ENCODE results near the gene SKAP1.
A peak's percentile ranks its signal among the peaks of the same experiment; 100 is the strongest.
"Not testable (repeated sequence)": the region's sequence is repeated elsewhere in the genome, so short reads cannot be mapped to it uniquely, and the experiment has no call there.

SKAP1 gene

DNA sequence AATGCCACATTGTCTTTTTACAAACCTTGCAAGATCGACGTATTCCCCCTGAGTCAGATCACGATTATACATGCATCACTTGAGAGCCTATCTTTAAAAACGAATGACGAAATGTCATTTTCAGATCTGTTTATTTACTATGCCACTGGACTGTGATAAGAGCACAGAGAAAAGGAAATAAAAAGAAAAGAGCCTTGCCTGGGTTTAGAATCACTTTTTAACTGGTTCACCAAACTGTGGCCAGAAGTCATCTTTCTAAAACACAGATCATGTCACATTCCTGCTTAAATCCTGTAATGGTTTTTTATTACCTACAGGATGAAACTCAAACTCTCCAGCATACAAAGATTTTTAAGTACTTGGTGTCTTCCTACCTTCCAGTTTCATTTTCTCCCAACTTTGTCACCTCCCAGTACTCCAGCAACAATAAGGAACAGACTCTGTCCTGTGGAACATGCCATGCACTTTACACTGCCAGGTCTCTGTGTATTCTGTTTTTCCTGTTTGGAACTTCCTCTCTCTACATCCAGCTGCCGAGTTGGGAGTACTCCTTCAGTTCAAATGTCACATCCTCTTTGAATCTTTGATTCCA is 231.0 kb downstream of the SKAP1 start:
- DNase-seq = peak in 1 of 2 experiments; percentile 36

DNA sequence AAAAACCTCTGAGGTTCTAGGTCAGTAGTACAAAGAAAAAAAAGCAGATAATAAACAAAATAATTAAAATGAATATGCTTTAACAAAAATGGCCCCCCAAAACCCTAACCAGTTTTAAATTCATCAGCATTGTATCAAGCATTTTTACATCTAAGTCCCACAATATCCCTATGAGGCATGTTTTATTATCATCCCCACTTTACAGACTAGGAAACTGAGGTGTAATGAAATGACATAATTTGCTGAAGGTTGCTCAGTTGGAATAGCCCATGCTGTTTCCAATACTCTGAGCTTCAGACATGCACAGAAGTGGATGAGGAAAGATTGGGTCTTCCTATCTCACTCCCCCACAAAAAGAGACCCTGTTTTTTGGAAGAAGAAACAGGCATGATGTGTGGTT is 234.1 kb downstream of the SKAP1 start:
- no peak for DNase-seq

DNA sequence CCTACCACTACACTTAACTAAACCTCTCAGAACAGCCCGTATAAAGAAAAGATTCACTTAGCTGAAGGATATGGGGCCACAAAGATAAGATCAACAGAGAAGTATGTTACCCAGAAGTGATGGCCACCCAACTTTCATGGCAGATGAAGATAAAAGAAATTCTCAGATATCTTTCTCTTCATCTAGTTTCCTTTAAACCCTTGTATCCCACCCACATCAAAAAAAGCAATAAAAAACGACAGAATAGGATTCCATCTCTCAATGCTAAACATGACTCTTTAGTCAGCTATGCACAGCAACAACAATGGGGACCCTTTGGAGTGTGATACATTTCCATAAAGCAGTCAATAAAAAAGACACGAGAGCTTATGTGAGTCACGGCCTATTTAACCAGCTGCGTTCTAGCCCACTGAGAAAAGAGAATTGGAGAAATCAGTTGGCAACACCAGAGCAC is 235.9 kb downstream of the SKAP1 start:
- peak in 1 of 2 experiments; percentile 67 for DNase-seq

DNA sequence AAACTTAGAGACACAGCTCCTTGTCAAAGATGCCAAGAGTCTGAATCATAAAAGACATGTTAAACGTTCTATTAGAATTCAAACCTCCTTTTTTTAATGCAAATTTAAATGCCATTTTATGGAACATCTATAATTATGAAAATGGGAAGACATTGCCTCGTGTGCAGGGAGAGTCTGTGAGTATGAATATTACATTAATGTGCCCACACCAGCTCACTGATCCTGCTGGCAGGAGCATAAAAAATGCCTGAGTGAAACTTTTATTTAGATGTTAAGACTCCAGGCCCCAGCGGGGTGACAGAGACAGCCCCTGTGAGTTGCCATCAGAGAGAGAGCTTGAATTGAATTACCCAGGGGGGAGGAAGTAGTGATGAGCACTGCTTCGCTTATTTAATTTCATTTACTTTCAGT is 237.7 kb downstream of the SKAP1 start:
- DNase-seq = no peak

DNA sequence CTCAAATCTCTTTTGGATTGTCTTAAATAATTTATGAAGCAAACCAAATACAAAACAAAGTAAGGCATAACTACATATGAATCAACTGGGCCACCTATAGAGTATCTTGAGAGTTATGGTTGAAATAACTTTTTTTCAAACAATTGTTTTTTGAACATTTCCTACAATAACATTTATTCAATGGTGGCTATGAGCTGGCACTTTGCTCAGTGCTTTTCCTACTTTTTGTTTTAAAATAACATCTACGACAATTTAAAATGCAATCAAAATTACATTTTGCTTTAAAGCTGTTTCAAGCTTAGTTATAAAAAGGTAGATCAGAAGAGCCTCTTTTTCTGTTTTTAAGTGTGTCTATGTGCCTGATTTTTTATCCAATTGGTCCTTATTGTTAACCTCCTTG is 238.7 kb downstream of the SKAP1 start:
- DNase-seq = no peak

DNA sequence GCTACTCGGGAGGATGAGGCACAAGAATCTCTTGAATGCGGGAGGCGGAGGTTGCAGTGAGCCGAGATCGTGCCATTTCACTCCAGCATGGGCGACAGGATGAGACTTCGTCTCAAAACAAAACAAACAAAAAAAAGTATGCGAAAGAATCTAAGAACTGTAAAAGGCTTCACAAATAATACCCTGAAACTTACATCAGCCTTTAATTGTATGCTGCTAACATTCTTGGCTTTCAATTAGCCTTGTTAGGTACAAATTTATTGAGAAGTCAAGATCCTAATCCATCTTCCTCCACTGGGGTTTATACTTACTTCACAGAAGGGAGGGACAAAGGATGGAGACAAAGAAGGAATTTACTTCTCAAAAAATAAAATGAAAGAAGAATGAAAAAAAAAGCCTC is 239.1 kb downstream of the SKAP1 start:
- DNase-seq = no peak

DNA sequence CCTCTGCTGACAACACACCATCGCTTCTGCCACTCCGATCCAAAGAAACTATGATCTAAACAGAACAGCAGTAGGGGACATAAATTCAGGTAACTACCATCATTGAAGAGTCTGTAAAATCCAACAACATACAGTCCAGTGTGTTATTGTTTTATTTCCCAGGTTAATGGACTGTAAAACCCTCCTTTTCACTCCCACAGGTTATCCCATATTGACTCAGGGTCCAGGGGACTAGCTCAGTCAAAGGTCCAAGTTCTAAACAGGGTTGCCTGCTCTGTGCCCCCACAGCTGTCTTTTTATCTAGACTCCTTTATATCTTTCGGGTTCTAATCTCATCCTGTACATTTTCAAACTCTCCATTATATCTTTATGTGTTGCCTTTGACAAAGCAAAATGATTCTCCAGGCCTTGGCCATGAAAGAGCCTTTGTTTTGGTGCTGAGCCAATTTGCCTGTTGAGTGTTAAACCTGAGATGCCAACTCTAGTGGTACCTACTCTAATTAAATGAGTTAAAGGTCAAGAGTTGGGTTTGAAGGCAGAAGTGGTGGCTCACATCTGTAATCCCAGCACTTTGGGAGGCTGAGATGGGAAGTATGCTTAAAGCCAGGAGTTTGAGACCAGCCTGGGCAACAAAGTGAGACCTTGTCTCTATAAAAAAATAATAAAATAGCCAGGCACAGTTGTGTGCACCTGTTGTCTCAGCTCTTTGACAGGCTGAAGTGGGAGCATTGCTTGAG is 242.0 kb downstream of the SKAP1 start:
- peak in 1 of 2 experiments; percentile 33 for DNase-seq

DNA sequence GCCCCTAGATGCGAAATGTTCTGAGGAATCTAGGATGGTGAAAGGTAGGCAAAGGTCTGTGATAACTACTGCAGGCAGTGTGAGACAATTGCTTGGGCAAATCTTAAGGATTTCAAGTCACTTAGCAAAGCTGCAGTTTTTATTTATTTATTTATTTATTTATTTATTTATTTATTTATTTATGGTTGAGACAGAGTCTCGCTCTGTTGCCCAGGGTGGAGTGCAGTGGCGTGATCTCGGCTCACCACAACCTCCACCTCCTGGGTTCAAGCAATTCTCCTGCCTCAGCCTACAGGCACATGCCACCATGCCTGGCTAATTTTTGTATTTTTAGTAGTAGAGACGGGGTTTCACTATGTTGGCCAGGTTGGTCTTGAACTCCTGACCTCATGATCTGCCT is 243.7 kb downstream of the SKAP1 start:
- not testable (repeated sequence) for DNase-seq

DNA sequence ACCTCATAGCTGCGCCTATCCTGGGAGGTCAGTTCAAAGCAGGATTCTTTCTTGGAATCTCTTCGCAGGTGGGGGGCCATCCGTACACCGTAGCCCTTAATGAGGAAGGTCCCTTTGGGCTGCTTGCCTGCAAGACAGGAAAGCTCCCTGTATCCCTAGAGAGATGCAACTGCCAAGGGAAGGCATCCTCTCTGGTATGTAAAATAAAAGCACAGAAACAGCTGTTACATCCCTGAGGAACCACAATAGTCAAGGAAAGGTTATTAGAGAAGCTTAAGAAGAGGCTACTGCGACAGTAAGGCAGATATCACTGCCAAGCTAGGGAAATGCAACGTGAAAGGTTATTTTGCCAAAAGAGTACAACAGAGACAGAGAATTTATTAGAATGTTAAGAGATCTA is 245.3 kb downstream of the SKAP1 start:
- DNase-seq = no peak

DNA sequence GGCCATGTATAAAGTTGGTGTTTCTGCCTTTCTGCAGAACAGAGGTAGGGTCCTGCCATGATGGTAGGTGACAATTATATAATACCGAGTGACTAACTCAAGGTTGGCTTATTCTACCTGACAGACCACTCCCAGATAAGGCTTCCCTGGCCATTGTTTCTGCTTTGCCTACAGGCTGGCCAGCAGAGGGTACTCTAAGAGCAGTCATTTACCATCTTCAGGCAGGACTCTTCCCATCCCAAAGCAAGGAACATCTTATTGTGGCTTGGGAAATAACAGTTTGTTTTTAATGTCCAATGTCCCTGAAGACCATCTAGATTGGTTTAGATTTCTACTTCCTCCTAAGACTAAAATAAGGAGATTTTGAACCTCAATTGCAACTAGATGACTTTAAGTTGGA is 248.4 kb downstream of the SKAP1 start:
- peak; percentile 49 to 76 for DNase-seq

DNA sequence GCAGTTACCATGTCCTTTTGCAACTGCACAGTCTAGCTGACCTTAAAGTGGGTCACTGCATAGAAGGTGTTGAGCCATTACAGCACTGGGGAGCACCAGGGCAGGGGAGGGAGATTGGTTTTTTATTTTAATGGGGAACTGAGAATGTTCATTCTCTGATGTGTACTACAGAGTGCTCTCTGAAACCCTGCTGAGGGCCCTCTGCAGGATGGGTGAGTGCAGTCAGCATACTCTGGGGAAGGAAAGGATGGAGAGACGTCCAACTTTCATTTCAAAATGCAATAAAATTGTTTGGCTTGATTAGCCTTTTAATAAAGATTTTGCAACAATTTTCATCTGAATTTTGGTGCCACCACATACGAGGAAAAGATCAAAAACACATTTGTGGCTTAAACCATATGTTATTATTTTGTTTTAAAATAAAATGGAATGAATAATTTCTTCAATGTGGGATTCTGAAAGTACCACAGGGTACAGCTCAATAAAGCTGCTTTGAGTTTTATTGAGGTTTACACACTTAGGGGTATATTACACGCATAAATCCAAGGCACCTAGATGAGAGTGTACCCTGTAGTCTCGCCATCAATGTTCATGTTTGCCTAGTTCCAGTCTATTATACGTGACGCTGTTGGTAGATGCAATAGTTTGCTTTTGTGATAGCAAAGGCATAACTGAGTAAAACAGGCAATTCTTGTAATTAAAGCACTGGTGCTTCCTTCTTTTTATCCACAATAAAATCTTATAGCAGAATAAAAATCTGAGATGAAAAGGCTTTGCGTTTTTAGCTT is 249.0 kb downstream of the SKAP1 start:
- no peak for DNase-seq

DNA sequence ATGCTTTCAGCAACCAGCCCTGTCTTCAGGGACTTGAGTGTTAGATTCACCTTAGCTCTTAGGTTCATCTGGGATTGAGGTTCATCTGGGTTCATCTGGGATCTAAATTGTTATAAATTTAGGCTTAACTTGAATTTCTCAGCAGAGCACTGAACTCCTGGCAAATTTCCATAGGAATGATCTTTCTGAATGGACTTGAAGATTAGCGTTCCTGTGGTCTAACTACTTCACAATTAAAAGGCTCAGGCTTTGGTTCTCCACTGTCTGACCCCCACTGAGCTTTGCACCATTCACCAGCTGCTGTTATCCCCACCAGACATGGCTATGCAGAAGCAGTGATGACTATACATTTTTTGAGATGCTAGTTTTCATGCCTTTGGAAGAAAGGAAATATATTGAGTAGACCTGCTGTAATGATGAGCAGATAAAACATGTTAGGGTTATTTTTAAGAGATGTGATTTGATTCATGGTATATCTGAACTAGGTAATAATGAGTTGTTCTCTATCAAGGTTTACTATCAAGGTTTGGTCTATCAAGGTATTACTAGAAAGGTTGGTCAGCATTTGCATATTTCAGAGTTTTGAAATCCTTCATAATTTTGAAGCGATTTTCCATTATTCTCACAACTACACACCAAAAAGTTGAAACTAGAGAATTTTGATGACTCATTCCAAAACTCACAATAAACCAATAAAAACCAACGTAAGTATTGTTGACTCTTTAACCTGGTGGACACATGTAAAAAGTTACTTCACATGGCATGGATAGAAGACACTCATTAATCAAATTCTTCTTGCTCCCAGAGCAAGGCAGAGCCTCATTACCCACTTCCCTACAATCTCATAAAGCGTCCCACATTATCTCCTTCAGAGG is 250.7 kb downstream of the SKAP1 start:
- DNase-seq = no peak

DNA sequence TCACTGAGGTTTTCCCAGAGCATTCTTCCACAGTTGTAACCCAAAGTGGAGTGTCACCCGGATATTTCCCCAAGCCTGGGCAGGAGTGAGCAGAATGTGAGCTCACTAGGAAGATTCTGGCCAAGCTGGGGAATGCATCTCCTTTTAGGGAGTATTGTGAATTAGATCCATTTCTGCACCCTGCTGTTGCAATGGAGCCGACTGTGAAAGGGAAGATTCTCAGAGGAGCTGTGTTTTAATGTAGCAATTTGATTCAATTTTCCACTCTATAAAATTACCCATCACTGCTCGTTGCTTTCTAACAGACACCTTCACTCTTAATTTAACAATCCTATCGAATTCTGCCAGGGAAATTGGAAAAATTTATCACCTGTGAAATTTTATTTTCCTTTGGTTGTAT is 251.7 kb downstream of the SKAP1 start:
- no peak for DNase-seq

DNA sequence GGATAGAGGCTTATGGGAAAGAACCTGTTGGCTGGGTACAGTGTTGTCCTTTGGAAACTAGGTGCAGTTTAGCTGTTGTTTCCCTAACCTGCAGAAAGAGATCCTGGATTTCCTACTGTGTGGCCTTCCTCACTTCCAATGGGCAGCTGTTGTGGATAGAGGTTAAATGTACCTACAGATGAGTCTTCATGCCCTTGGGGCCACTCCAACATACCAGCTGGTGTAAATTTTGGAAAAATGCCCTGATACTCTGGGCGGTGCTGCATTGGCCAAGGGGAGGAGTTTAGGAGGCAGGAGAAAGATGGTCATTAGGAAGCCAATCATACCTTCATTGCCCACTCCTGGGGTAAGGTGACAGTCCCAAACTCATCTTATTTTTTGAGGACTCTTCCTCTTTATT is 252.2 kb downstream of the SKAP1 start:
- peak in 1 of 2 experiments; percentile 31 for DNase-seq

DNA sequence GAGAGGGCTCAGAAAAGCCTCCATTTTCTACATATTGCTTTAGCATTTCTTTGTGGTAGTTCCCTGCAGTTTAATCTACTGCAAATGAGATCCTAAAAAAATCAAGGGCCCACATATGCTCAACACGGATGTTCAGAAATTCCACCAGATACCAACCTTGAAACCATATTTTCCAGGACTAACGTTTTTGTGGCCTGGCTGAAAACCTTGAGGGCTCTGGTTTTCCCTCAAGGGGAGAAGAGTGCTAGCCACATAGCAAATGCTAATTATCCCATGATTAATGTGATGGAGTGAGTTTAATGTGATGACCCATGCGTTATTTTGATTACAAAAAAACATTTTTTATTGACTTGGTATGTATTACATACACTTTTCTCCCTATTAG is 253.6 kb downstream of the SKAP1 start:
- DNase-seq = no peak

DNA sequence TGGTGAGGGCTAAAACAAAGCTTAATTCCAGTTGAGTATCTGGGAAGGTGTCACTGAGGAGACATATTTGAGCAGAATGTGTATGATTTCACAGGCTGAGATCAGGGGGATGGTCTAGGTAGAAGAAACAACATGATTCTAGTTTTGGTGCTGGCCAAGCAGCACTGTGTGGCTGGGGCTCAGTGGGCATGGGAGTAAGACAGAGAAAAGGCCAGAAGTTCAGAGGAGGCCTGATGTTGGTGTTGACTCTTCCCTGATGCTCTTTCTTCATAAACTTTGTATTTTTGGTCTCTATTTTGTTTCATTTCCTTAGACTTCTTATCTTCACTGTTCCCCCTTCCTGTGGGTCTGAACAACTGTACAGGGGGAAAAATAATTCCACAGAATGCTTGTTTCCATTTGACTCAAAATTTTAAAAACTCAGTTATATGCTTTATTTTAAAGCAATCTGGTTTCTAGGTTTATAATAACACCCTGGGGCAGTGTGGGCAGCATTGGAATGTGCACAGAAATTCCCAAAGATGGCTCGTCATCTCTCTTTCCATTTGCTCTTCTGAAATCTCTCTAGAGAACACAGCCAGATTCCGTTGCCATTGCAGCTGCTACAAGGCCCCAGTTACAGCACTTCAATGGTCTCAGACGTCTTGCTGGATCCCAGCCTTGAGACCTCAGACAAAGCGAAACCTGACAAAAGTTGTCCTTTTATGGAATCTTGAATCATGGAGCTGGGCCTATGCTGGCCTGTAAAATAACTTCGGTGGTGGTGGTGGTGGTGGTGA is 254.1 kb downstream of the SKAP1 start:
- DNase-seq = no peak

DNA sequence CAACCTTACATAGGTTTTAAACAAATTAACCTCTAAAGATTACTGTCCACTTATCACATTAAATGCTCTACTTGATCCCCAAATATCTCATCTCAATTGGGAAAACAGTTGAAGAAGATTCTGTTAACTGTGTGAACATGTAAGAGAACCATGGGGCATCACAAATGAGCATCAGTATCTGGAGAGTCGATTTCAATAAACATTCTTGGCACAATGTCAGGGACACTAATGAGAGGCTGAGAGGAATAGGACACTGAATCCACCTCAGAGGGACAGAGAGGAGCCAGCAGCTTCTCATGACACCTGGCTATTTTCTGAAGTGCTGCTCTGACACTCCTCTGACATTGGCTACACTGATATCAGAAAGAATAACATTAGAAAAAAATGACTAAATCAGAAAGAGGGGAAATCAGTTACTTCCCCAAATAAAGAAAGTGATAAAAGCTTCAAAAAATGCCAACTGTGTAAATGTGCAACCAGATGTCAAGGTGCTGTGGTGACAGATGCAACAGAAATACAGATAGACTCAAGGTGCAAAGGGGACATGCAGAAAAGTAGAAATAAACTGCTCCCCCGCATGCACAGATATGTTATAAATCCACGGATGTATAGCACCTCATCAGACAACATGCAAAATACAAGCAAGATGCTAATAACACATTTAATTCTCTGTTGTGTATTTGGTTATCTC is 255.0 kb downstream of the SKAP1 start:
- DNase-seq = peak; percentile 20 to 69

DNA sequence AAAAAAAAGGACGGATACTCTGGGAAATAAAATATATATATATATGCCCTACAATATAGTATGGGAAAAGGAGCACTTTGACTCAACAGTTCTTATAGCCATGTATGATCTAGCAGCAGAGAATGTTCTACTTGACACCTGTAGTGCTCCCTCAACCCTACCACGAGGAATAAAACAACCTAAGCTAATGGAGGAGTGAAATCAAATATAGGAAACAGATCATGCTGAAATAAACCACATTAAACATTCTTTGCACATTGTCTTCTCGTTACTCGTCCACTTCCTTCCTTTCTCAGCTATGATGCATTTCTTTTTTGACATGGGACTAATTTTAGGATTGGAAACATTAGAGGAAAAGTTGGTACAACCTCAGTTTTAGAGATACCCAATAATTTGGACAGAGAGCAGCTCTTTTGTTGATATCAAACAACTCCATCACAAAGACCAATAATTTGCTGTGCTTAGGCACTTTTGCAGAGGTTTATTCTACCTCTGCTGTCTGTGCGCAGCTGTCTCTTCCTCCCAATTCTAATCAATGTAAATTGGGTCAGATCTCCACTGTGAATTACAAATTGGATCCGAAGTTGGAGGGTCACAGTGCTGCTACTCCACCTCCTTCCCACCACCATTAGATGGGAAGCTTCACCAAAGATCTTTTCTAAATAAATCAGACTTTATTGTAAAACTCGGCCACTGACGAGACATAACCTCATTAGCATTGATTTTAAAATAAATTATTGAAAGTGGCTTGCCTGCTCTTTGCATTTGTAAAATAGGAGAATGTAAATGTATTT is 256.6 kb downstream of the SKAP1 start:
- DNase-seq = no peak

DNA sequence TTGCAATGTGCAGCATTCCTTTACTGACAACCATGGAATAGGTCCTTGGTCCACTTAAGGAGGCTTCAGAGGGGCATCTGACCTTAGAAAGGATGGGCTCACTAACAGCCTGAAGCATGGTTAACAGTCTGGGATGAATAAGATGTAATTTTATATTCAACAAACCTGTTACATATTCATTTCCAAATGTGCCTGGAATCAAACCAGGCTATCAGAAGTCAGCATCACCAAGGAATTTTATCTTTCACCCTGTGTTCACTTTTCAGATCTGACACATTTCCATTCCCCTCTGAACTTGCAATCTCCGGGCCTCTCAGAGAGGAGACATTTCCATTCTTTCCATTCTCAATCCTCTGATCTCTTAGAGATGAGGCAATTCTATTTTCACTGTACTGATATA is 260.1 kb downstream of the SKAP1 start:
- DNase-seq = no peak

DNA sequence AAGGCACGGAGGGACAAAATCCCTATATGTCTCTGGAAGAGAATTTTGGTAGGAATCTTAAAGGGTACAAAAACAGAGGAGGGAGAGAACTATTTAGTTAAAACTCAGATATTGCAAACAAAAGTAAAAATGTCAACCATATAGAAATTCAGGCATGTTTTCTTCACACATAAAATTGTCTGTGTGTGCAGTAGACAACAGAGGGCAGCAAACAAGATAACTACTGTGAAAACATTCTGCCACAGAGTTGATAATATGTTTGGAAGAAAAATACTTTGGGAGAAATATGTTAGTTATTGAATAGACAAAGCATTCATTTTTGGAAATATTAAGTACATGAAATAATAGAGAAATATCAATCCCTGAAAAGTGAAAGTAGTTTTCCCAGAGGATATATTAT is 266.2 kb downstream of the SKAP1 start:
- no peak for DNase-seq
